ENCODE data around the gene RCOR3.
"Not testable (repeated sequence)": the region's sequence is repeated elsewhere in the genome, so short reads cannot be mapped to it uniquely, and the experiment has no call there.

RCOR3 gene

GRCh38 chr1:211260141-211261107 lies 1.3 kb downstream of the RCOR3 start:
- peak; percentile 93 to 94 for DNase-seq

- no peak for DNase-seq
Observed at GRCh38 chr1:211261229-211261628, 2.1 kb downstream of the RCOR3 start.

GRCh38 chr1:211263022-211263421 lies 3.9 kb downstream of the RCOR3 start:
- not testable (repeated sequence) for DNase-seq

GRCh38 chr1:211267204-211267857 lies 8.2 kb downstream of the RCOR3 start:
- DNase-seq, result no peak

- no peak for DNase-seq
Observed at GRCh38 chr1:211279340-211279739, 20.2 kb downstream of the RCOR3 start.

GRCh38 chr1:211280910-211281309 lies 21.7 kb downstream of the RCOR3 start:
- DNase-seq, result no peak

- no peak for DNase-seq
Observed at GRCh38 chr1:211281320-211282022, 22.3 kb downstream of the RCOR3 start.

GRCh38 chr1:211282023-211282373 lies 22.8 kb downstream of the RCOR3 start:
- DNase-seq, result no peak

GRCh38 chr1:211285196-211285595 lies 26.0 kb downstream of the RCOR3 start:
- no peak for DNase-seq

- no peak for DNase-seq
Observed at GRCh38 chr1:211287218-211287617, 28.1 kb downstream of the RCOR3 start.

GRCh38 chr1:211292411-211292810 lies 33.2 kb downstream of the RCOR3 start:
- no peak for DNase-seq

- DNase-seq, result no peak
Observed at GRCh38 chr1:211296396-211296795, 37.2 kb downstream of the RCOR3 start.

GRCh38 chr1:211305044-211305443 lies 45.9 kb downstream of the RCOR3 start:
- DNase-seq, result peak in 1 of 2 experiments; percentile 16

GRCh38 chr1:211309617-211310016 lies 50.5 kb downstream of the RCOR3 start:
- DNase-seq, result no peak

- DNase-seq, result no peak
Observed at GRCh38 chr1:211313392-211313791, 54.2 kb downstream of the RCOR3 start.

GRCh38 chr1:211318576-211319280 lies 59.6 kb downstream of the RCOR3 start:
- DNase-seq, result no peak

- no peak for DNase-seq
Observed at GRCh38 chr1:211319892-211320291, 60.7 kb downstream of the RCOR3 start.

GRCh38 chr1:211320980-211321379 lies 61.8 kb downstream of the RCOR3 start:
- no peak for DNase-seq

GRCh38 chr1:211321646-211322045 lies 62.5 kb downstream of the RCOR3 start:
- DNase-seq, result not testable (repeated sequence)

- DNase-seq, result peak; percentile 68 to 76
Observed at GRCh38 chr1:211323156-211324063, 64.2 kb downstream of the RCOR3 start.

GRCh38 chr1:211324992-211325775 lies 66.0 kb downstream of the RCOR3 start:
- no peak for DNase-seq

All from NCI-H446 (cell line).